ENCODE results near the gene STUM.

- TF ChIP-seq EZH2 (optimal IDR thresholded peaks at IDR 0.05; ENCODE audit: low read depth, low read length) (no peak), CTCF (IDR thresholded peaks at IDR 0.05; ENCODE audit: low read length) (no peak), EZH2phosphoT487 (IDR thresholded peaks at IDR 0.05; ENCODE audit: low read length) (no peak)
Measured at GRCh38 chr1:226618380-226618779, 69.8 kb downstream of the STUM start.
